Activated T-cell treated with anti-CD3 and anti-CD28 coated beads for 48 hours (primary cell): ENCODE data around the gene JOSD1.
A peak's percentile ranks its signal among the peaks of the same experiment; 100 is the strongest.

Source experiments
- DNase-seq: peaks from one replicate; pipeline ENCODE4 v3.0.0-alpha.2; 2020; ENCODE audit warnings: low read depth

The JOSD1 gene

GRCh38 chr22:38700789-38701628, at the start of gene JOSD1:
Gene JOSD1 (minus strand): TSS chr22:38700943. CDS start chr22:38699987, 956 bp downstream.
- peak; percentile 98 for DNase-seq

GRCh38 chr22:38750104-38750503, 49.4 kb upstream of the JOSD1 start:
- no peak for DNase-seq

GRCh38 chr22:38748487-38749136, 47.9 kb upstream of the JOSD1 start:
- no peak for DNase-seq

- DNase-seq, result no peak
These were observed 45.1 kb upstream of the JOSD1 start for GRCh38 chr22:38745676-38746460.

- no peak for DNase-seq
These were observed 44.2 kb upstream of the JOSD1 start for GRCh38 chr22:38744981-38745380.

GRCh38 chr22:38742176-38742942, 41.6 kb upstream of the JOSD1 start:
- DNase-seq, result no peak

- DNase-seq, result no peak
These were observed 40.8 kb upstream of the JOSD1 start for GRCh38 chr22:38741576-38741975.

GRCh38 chr22:38741166-38741565, 40.4 kb upstream of the JOSD1 start:
- DNase-seq, result no peak

GRCh38 chr22:38740754-38741153, 40.0 kb upstream of the JOSD1 start:
- no peak for DNase-seq

GRCh38 chr22:38740116-38740723, 39.5 kb upstream of the JOSD1 start:
- DNase-seq, result no peak

- no peak for DNase-seq
These were observed 38.7 kb upstream of the JOSD1 start for GRCh38 chr22:38739300-38740055.

- no peak for DNase-seq
These were observed 37.8 kb upstream of the JOSD1 start for GRCh38 chr22:38738475-38739070.

GRCh38 chr22:38737302-38738060, 36.7 kb upstream of the JOSD1 start:
- DNase-seq, result no peak

GRCh38 chr22:38736257-38736570, 35.5 kb upstream of the JOSD1 start:
- no peak for DNase-seq

- no peak for DNase-seq
These were observed 34.9 kb upstream of the JOSD1 start for GRCh38 chr22:38735465-38736256.

GRCh38 chr22:38735126-38735464, 34.4 kb upstream of the JOSD1 start:
- no peak for DNase-seq

- DNase-seq, result no peak
These were observed 33.8 kb upstream of the JOSD1 start for GRCh38 chr22:38734421-38735100.

- DNase-seq, result no peak
These were observed 33.1 kb upstream of the JOSD1 start for GRCh38 chr22:38733724-38734381.
